K562 (cell line): ENCODE results near the gene SYN1. TPM values are rescaled to one million over a fixed set of nuclear protein-coding genes. Genes with fewer than 3 reads are reported as not detected.

Experiments used
- ATF2 ChIP-seq: sonication (generic); formaldehyde crosslinking; IDR thresholded peaks from 2 replicates; pipeline ENCODE4 v1.8.1; 2022; ENCODE audit warnings: missing genetic modification reagents
- BACH1 ChIP-seq: fragments of 200-800 bp; sonication (Bioruptor generic); IDR thresholded peaks from 2 replicates; pipeline ENCODE4 v1.6.1; 2016; ENCODE audit warnings: missing genetic modification characterization, missing compliant biosample characterization
- CCNT2 ChIP-seq: IDR thresholded peaks from 2 replicates; pipeline ENCODE4 v1.6.1; 2011; ENCODE audit warnings: borderline replicate concordance, low read depth, mild to moderate bottlenecking, moderate library complexity, mixed read lengths, low read length; ENCODE audit not compliant: insufficient read length; ENCODE audit errors: extremely low read depth
- MTA2 ChIP-seq: fragments of 450-650 bp; IDR thresholded peaks from 2 replicates; pipeline ENCODE4 v1.6.1; 2016; ENCODE audit warnings: low read depth
- NCOR1 ChIP-seq: fragments of 450-650 bp; IDR thresholded peaks from 2 replicates; pipeline ENCODE4 v1.6.1; 2016; ENCODE audit warnings: mild to moderate bottlenecking, moderate library complexity
- PHB2 ChIP-seq: fragments of 450-650 bp; IDR thresholded peaks from 2 replicates; pipeline ENCODE4 v1.6.1; 2017; ENCODE audit warnings: low read depth
- PHTF2 ChIP-seq: fragments of 250-450 bp; sonication (Bioruptor Pico); IDR thresholded peaks from 2 replicates; pipeline ENCODE4 v1.5.0; 2021; ENCODE audit warnings: mild to moderate bottlenecking
- POLR2B ChIP-seq: fragments of 450-650 bp; IDR thresholded peaks from 2 replicates; pipeline ENCODE4 v1.6.1; 2018; ENCODE audit warnings: low read depth; ENCODE audit not compliant: partially characterized antibody
- SMARCE1 ChIP-seq: fragments of 450-650 bp; IDR thresholded peaks from 2 replicates; pipeline ENCODE4 v1.7.1; 2016; ENCODE audit warnings: mild to moderate bottlenecking
- SMC3 ChIP-seq: conservative IDR thresholded peaks from 2 replicates; pipeline ENCODE4 v1.6.1; 2011; ENCODE audit warnings: low read depth, low read length, improper control_type of control experiment; ENCODE audit not compliant: insufficient read depth
- SOX6 ChIP-seq: fragments of 450-650 bp; IDR thresholded peaks from 2 replicates; pipeline ENCODE4 v1.6.1; 2014; ENCODE audit warnings: mild to moderate bottlenecking
- TAF7 ChIP-seq: fragments of 450-650 bp; IDR thresholded peaks from 2 replicates; pipeline ENCODE4 v1.6.1; 2016; ENCODE audit warnings: missing genetic modification characterization, missing compliant biosample characterization
- TFAM ChIP-seq: fragments of 250-450 bp; sonication (Bioruptor Pico); conservative IDR thresholded peaks from 2 replicates; pipeline ENCODE4 v1.5.0; 2021; ENCODE audit warnings: mild to moderate bottlenecking, moderate library complexity
- ZBTB26 ChIP-seq: fragments of 450-650 bp; formaldehyde crosslinking; IDR thresholded peaks from 2 replicates; pipeline ENCODE4 v1.4.0; 2022; ENCODE audit warnings: missing genetic modification characterization
- ZNF133 ChIP-seq: fragments of 250-450 bp; sonication (Bioruptor Pico); IDR thresholded peaks from 2 replicates; pipeline ENCODE4 v1.4.0; 2020; ENCODE audit warnings: mild to moderate bottlenecking
- ZNF274 ChIP-seq: IDR thresholded peaks from 2 replicates; pipeline ENCODE4 v1.6.1; 2011; ENCODE audit warnings: low read depth, mild to moderate bottlenecking, low read length, moderate library complexity, borderline replicate concordance
- ZNF696 ChIP-seq: fragments of 250-450 bp; sonication (Bioruptor Pico); conservative IDR thresholded peaks from 2 replicates; pipeline ENCODE4 v1.4.0; 2020; ENCODE audit warnings: mild to moderate bottlenecking, moderate library complexity
- polyA plus RNA-seq, 8 experiments: library from polyadenylated mRNA; depleted of rRNA in 4 of 8; stranded (reverse) in 5 of 8; unstranded in 3 of 8; fragments of >200 nt; fragmentation: Nextera tagmentation in 2 of 8; fragmentation: Illumina TruSeq in 1 of 8; extraction: Ambion mirVana in 2 of 8; extraction: Trizol in 1 of 8; gene quantifications; 2 replicates each; pipeline versions ENCODE4 v1.2.1 to v1.2.3, GENCODE V29; 2011 to 2014; ENCODE audit warnings: inconsistent platforms in 1 of 8, missing spikeins in 1 of 8
- total RNA-seq, 7 experiments: library from RNA; depleted of rRNA in 6 of 7; stranded (reverse); fragments of >200 nt in 6 of 7; fragmentation: Illumina TruSeq in 2 of 7; extraction: Trizol in 2 of 7; gene quantifications; 2 replicates each; pipeline versions ENCODE4 v1.2.1 to v1.2.3, GENCODE V29; 2011 to 2021; ENCODE audit warnings: low replicate concordance in 1 of 7
- TF ChIP-seq, protein P1 (sequence below): fragments of 250-450 bp; sonication (Bioruptor Pico); IDR thresholded peaks from 2 replicates; pipeline ENCODE4 v1.6.1; 2021; ENCODE audit warnings: mild to moderate bottlenecking
- TF ChIP-seq, protein P2 (sequence below), 2 experiments: fragments of 450-650 bp; IDR thresholded peaks; 2 replicates each; pipeline ENCODE4 v1.6.1; 2016; ENCODE audit warnings: mild to moderate bottlenecking in 2 of 2, borderline replicate concordance in 1 of 2, low read depth in 1 of 2, moderate library complexity in 1 of 2

Gene SYN1
- total and polyA plus RNA-seq, 9 of the 15 experiments (the other 6 are each of a cell fraction or from before 2014, with no cell fraction given), result 0.01 to 0.28 (median 0.18) TPM; not detected in 2

DNA sequence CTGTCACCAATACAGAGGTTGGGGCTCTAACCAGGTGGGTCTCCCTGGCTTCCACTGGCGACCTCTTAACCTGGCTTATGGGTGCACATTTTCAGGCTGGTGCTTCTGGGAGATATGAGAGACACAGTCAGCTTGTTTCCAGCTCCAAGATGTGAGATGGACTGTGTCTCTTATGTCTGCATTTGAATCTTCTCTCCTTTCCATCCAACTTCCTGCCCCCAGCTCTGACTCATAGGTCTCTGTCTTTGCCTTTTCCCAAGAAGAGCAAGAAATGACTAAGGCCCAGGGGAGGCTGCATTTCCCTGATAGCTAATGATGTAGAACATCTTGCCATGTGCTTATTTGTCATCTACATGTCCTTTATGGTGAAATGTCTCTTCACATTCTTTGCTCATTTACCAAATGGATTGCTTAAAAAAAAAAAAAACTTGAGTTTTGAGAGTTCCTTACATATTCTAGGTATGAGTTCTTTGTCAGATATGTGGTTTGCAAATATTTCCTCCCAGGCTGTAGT is 42.5 kb upstream of the SYN1 start (continued):
- peak; percentile 50; the same call in 1 of the 2 replicates for TF ChIP-seq BACH1 (tag)
- TF ChIP-seq SOX6, result no peak
- no peak for TF ChIP-seq PHTF2
- TF ChIP-seq, protein P1, sequence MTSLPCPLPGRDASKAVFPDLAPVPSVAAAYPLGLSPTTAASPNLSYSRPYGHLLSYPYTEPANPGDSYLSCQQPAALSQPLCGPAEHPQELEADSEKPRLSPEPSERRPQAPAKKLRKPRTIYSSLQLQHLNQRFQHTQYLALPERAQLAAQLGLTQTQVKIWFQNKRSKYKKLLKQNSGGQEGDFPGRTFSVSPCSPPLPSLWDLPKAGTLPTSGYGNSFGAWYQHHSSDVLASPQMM (CRISPR knock-in tag), result no peak
- TF ChIP-seq SMC3, result no peak
- TF ChIP-seq PHB2, result no peak
- TF ChIP-seq ZNF696 (CRISPR knock-in tag), result no peak
- TF ChIP-seq POLR2B, result no peak
- TF ChIP-seq NCOR1, result peak; percentile 81
- TF ChIP-seq ZNF133 (CRISPR knock-in tag), result no peak
- no peak for TF ChIP-seq ZNF274
- TF ChIP-seq MTA2, result peak; percentile 57
- no peak for TF ChIP-seq TFAM
- TF ChIP-seq ATF2 (CRISPR knock-in tag), result no peak
- TF ChIP-seq, protein P2, sequence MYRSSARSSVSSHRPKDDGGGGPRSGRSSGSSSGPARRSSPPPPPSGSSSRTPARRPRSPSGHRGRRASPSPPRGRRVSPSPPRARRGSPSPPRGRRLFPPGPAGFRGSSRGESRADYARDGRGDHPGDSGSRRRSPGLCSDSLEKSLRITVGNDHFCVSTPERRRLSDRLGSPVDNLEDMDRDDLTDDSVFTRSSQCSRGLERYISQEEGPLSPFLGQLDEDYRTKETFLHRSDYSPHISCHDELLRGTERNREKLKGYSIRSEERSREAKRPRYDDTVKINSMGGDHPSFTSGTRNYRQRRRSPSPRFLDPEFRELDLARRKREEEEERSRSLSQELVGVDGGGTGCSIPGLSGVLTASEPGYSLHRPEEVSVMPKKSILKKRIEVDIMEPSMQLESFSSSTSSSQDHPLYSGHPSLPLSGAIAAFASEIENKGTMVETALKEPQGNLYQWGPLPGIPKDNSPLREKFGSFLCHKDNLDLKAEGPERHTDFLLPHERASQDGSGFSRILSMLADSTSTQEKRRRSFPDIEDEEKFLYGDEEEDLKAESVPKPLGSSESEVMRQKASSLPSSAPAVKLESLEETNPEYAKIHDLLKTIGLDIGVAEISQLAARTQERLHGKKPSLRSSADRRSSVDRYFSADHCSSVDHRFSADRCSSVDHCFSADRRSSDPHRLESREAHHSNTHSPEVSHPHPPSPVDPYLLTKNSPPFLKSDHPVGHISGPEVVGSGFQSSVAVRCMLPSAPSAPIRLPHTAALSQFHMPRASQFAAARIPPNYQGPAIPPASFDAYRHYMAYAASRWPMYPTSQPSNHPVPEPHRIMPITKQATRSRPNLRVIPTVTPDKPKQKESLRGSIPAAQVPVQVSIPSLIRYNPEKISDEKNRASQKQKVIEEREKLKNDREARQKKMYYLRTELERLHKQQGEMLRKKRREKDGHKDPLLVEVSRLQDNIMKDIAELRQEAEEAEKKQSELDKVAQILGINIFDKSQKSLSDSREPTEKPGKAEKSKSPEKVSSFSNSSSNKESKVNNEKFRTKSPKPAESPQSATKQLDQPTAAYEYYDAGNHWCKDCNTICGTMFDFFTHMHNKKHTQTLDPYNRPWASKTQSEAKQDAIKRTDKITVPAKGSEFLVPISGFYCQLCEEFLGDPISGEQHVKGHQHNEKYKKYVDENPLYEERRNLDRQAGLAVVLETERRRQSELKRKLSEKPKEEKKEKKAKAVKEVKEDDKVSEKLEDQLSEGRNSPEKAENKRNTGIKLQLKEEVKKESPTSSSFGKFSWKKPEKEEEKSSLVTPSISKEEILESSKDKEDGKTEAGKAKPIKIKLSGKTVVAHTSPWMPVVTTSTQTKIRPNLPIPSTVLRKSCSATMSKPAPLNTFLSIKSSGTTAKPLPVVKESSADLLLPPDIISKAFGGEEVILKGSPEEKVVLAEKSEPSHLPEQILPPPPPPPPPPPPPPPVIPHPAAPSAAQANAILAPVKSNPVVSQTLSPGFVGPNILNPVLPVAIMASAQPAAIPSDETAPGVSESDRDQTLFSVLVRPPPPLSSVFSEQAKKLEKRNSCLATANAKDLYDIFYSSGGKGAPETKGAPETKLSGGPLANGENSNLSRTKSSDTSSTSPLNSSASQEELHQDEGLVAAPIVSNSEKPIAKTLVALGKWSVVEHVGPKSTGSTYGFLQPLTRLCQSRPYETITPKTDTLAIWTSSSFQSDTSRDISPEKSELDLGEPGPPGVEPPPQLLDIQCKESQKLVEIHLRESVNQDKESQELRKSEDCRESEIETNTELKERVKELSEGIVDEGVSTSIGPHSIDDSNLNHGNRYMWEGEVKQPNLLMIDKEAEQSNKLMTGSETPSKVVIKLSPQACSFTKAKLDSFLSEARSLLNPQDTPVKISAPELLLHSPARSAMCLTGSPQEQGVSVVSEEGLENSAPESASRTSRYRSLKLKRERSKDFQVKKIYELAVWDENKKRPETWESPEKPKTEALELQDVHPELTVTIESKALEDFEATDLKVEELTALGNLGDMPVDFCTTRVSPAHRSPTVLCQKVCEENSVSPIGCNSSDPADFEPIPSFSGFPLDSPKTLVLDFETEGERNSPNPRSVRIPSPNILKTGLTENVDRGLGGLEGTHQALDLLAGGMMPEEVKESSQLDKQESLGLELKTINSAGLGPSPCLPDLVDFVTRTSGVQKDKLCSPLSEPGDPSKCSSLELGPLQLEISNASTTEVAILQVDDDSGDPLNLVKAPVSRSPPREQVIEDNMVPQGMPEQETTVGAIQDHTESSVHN (IDR thresholded peaks at IDR 0.05; ENCODE audit: borderline replicate concordance in 1 of 2, low read depth in 1 of 2), result no peak
- TF ChIP-seq TAF7, result no peak
- no peak for TF ChIP-seq CCNT2
- TF ChIP-seq SMARCE1, result peak; percentile 95
- no peak for TF ChIP-seq ZBTB26 (CRISPR knock-in tag)
